Measurements from ENCODE around the gene GP1BA. TPM values are rescaled to one million over a fixed set of nuclear protein-coding genes. Genes with fewer than 3 reads are reported as not detected.

Gene GP1BA
- total and polyA plus RNA-seq, 2 experiments from 2014 or later: 0.24 TPM; not detected in 1

GRCh38 chr17:4920351-4921048 lies 11.6 kb upstream of the GP1BA start:
- H3K4me1 ChIP-seq (ENCODE audit: insufficient read depth): 0 out of 2 replicates have a peak, but pooled peaks cover 6% of the 10 kb centered on the region
- Mint-ChIP-seq H3K27me3 (ENCODE audit: insufficient read depth, low read depth, poor library complexity) (peaks cover 7% of the 10 kb centered on the region), H3K4me1 (peaks cover 9% of the 10 kb centered on the region), H3K36me3 (ENCODE audit: low read depth) (no peaks in the 10 kb centered on the region), H3K9me3 (no peaks in the 10 kb centered on the region), H3K4me3 (no peak overlapping the region), H3K27ac (no peak overlapping the region)
- no peaks in the 10 kb centered on the region for H4K20me1 ChIP-seq (replicated peaks; ENCODE audit: insufficient read depth)
- TF ChIP-seq ZNF462 (CRISPR knock-in tag; IDR thresholded peaks at IDR 0.05) (no peak), JUNB (IDR thresholded peaks at IDR 0.05; ENCODE audit: unreplicated experiment) (no peak), POLR2AphosphoS5 (IDR thresholded peaks at IDR 0.05; ENCODE audit: low read depth) (no peak), ETS1 (IDR thresholded peaks at IDR 0.05) (no peak), EZH2phosphoT487 (IDR thresholded peaks at IDR 0.05; ENCODE audit: unreplicated experiment) (no peak), NANOG (IDR thresholded peaks at IDR 0.05; ENCODE audit: borderline replicate concordance) (no peak), STAT1 (IDR thresholded peaks at IDR 0.05; ENCODE audit: unreplicated experiment) (no peak), REST (IDR thresholded peaks at IDR 0.05; ENCODE audit: unreplicated experiment) (no peak), CREB1 (CRISPR knock-in tag; IDR thresholded peaks at IDR 0.05; ENCODE audit: low read depth) (no peak), ZNF331 (CRISPR knock-in tag; IDR thresholded peaks at IDR 0.05; ENCODE audit: low read depth) (no peak), CTCF (conservative IDR thresholded peaks at IDR 0.05; ENCODE audit: low read depth in 2 of 2) (no peak)
- no peak overlapping the region for H3K4me3 ChIP-seq
- no peaks in the 10 kb centered on the region for H3K79me2 ChIP-seq (replicated peaks; ENCODE audit: insufficient read depth)
- H3K36me3 ChIP-seq (ENCODE audit: insufficient read depth): no peaks in the 10 kb centered on the region
- ATAC-seq: peak; percentile 23; the same call in 1 of the 3 replicates
- H3F3A ChIP-seq (replicated peaks; ENCODE audit: low read depth): peaks cover 2% of the 10 kb centered on the region; the same call in 1 of the 2 replicates
- H3K4me2 ChIP-seq: no peak overlapping the region
- no peaks in the 10 kb centered on the region for H3K9me2 ChIP-seq (ENCODE audit: insufficient read depth)
- no peak overlapping the region for H3K27ac ChIP-seq (ENCODE audit: low read depth)
- no peak overlapping the region for H2AFZ ChIP-seq
- no peak for DNase-seq (ENCODE audit: low spot score)
- H3K27me3 ChIP-seq (ENCODE audit: insufficient read depth): no peaks in the 10 kb centered on the region
